Mammary epithelial cell (primary cell): ENCODE measurements around the gene PSD4.

ENCODE experiments used
- CTCF ChIP-seq, 2 donors: IDR thresholded peaks in 1 of 2; conservative IDR thresholded peaks in 1 of 2; 2 replicates each; pipeline ENCODE4 v1.5.1; 2011 to 2012; ENCODE audit warnings: inconsistent platforms in 2 of 2, low read length in 2 of 2, mild to moderate bottlenecking in 2 of 2, control low read depth in 1 of 2, low read depth in 1 of 2; ENCODE audit not compliant: insufficient read depth in 1 of 2; ENCODE audit errors: extremely low read depth in 1 of 2
- EZH2 ChIP-seq: IDR thresholded peaks from 2 replicates; pipeline ENCODE4 v1.6.1; 2012; ENCODE audit warnings: low read length, inconsistent platforms, borderline replicate concordance

GRCh38 chr2:113175736-113176695 lies 2.2 kb downstream of the PSD4 start:
- no peak for TF ChIP-seq EZH2
- no peak for TF ChIP-seq CTCF (conservative IDR thresholded peaks at IDR 0.05 in 1 of 2, IDR thresholded peaks at IDR 0.05 in 1 of 2; ENCODE audit: extremely low read depth in 1 of 2, insufficient read depth in 1 of 2, low read depth in 1 of 2, low read length in 2 of 2)
